ENCODE results near the gene FGF14. TPM values are rescaled to one million over a fixed set of nuclear protein-coding genes. Genes with fewer than 3 reads are reported as not detected.

The FGF14 gene
- total RNA-seq, 1 experiment from 2014 or later = 0.22 TPM

GRCh38 chr13:101916108-101916774 is 485.6 kb downstream of the FGF14 start:
- Mint-ChIP-seq H3K27me3 (ENCODE audit: low read depth) (peaks cover 73% of the 10 kb centered on the region), H3K9me3 (no peaks in the 10 kb centered on the region), H3K4me1 (peaks cover 23 to 28% of the 10 kb centered on the region in 2 experiments), H3K27ac (no peak overlapping the region; a peak in 1 of 7 replicates), H3K36me3 (ENCODE audit: insufficient read depth in 1 of 3, low read depth in 3 of 3) (no peaks in the 10 kb centered on the region), H3K4me3 (peak overlapping the region; percentile 53 to 82)
- no peak overlapping the region for H3K14ac ChIP-seq (ENCODE audit: insufficient read depth, low read length)
- no peak overlapping the region for H2BK12ac ChIP-seq (ENCODE audit: insufficient read length, low read depth, low read length)
- H3K18ac ChIP-seq (ENCODE audit: insufficient read length, low read depth, low read length) = no peak overlapping the region
- peak overlapping the region; percentile 81 for H3K4me2 ChIP-seq (ENCODE audit: insufficient read depth, insufficient read length, low read length)
- H3K79me2 ChIP-seq (ENCODE audit: insufficient read depth, low read length) = no peaks in the 10 kb centered on the region
- peaks cover 18% of the 10 kb centered on the region for H3K23me2 ChIP-seq (ENCODE audit: insufficient read length, low read depth, low read length, poor library complexity, severe bottlenecking)
- no peak overlapping the region for H3K23ac ChIP-seq (ENCODE audit: insufficient read length, low read depth, low read length)
- H3K27me3 ChIP-seq (ENCODE audit: insufficient read depth, low read length) = peaks cover 27% of the 10 kb centered on the region
- no peak overlapping the region for H4K5ac ChIP-seq (ENCODE audit: insufficient read length, low read depth, low read length)
- H2AK5ac ChIP-seq (ENCODE audit: insufficient read length, low read length) = no peak overlapping the region
- no peak overlapping the region for H4K91ac ChIP-seq (ENCODE audit: insufficient read length, low read depth, low read length)
- H2BK15ac ChIP-seq (ENCODE audit: low read depth, low read length) = no peak overlapping the region
- no peak overlapping the region for H3K56ac ChIP-seq (ENCODE audit: insufficient read length, low read depth, low read length)
- no peaks in the 10 kb centered on the region for H3K4me1 ChIP-seq (ENCODE audit: insufficient read depth, low read length)
- H3K79me1 ChIP-seq (ENCODE audit: insufficient read depth, low read depth, low read length, poor library complexity, severe bottlenecking) = no peaks in the 10 kb centered on the region
- no peaks in the 10 kb centered on the region for H3K9me3 ChIP-seq (ENCODE audit: control insufficient read depth, low read depth, low read length)
- H4K20me1 ChIP-seq (ENCODE audit: control insufficient read depth, insufficient read depth, insufficient read length) = no peaks in the 10 kb centered on the region
- H3K4ac ChIP-seq (ENCODE audit: low read depth, low read length) = no peak overlapping the region
- no peak overlapping the region for H2AFZ ChIP-seq (ENCODE audit: low read length)
- no peak overlapping the region for H2BK5ac ChIP-seq (ENCODE audit: insufficient read length, low read length)
- H3K9ac ChIP-seq (ENCODE audit: extremely low read depth, insufficient read length, low read length) = no peak overlapping the region
- peak; percentile 77 for DNase-seq
- no peak overlapping the region for H4K8ac ChIP-seq (replicated peaks; ENCODE audit: insufficient read length, low read depth, low read length)
- no CpG with 5 or more reads among the region's 62 CpGs for WGBS (ENCODE audit: extremely low coverage, insufficient read length, low lambda C conversion rate)
- H3T11ph ChIP-seq (ENCODE audit: low read length) = no peak overlapping the region
- no peak overlapping the region for H3K27ac ChIP-seq (ENCODE audit: insufficient read length, low read depth, low read length)
- TF ChIP-seq CTCF (conservative IDR thresholded peaks at IDR 0.05) = peak; percentile 60
- H2BK20ac ChIP-seq (ENCODE audit: low read depth, low read length, poor library complexity, severe bottlenecking) = no peak overlapping the region
- H2BK120ac ChIP-seq (ENCODE audit: low read depth, low read length, poor library complexity, severe bottlenecking) = no peak overlapping the region

All from H9 (cell line).